ENCODE results near the gene A1CF. TPM values are rescaled to one million over a fixed set of nuclear protein-coding genes. Genes with fewer than 3 reads are reported as not detected.
"Not testable (repeated sequence)": the region's sequence is repeated elsewhere in the genome, so short reads cannot be mapped to it uniquely, and the experiment has no call there.

Gene A1CF
- total and polyA plus RNA-seq, 2 experiments from 2014 or later = not detected

GRCh38 chr10:50892467-50892866 is 7.0 kb upstream of the A1CF start:
- Histone ChIP-seq H4K20me1 (ENCODE audit: insufficient read depth) (no peaks in the 10 kb centered on the region), H3K4me1 (ENCODE audit: insufficient read depth) (no peaks in the 10 kb centered on the region), H3K9me2 (ENCODE audit: insufficient read depth) (no peaks in the 10 kb centered on the region), H3F3A (ENCODE audit: insufficient read depth) (no peaks in the 10 kb centered on the region), H3K4me3 (no peak overlapping the region), H3K4me2 (ENCODE audit: unreplicated experiment) (no peak overlapping the region), H3K9me3 (ENCODE audit: low read depth) (no peaks in the 10 kb centered on the region), H3K27ac (no peak overlapping the region), H3K27me3 (replicated peaks; ENCODE audit: insufficient read depth) (peaks cover 14% of the 10 kb centered on the region; the same call in 1 of the 2 replicates), H2AFZ (no peak overlapping the region), H3K36me3 (ENCODE audit: low read depth) (no peaks in the 10 kb centered on the region), H3K9ac (no peak overlapping the region), H3K79me2 (ENCODE audit: insufficient read depth) (no peaks in the 10 kb centered on the region)
- in situ Hi-C loops (cut with MboI) = no loop called here
- 70 to 71% methylated on average over 2 of the region's 2 CpGs for WGBS, 2 experiments (ENCODE audit: low coverage in 1 of 2, low lambda C conversion rate in 2 of 2, missing lambda C conversion rate in 2 of 2)
- no peak for TF ChIP-seq EZH2phosphoT487 (IDR thresholded peaks at IDR 0.05; ENCODE audit: insufficient read depth, low read depth)
- TF ChIP-seq EZH2 (IDR thresholded peaks at IDR 0.05; ENCODE audit: insufficient read depth, poor library complexity, severe bottlenecking) = no peak
- DNase-seq = no peak

- Histone ChIP-seq H4K20me1 (ENCODE audit: insufficient read depth) (no peaks in the 10 kb centered on the region), H3K27ac (no peak overlapping the region), H3K79me2 (ENCODE audit: insufficient read depth) (no peaks in the 10 kb centered on the region), H3K27me3 (replicated peaks; ENCODE audit: insufficient read depth) (peaks cover 20% of the 10 kb centered on the region), H3K4me1 (ENCODE audit: insufficient read depth) (no peaks in the 10 kb centered on the region), H3K4me2 (ENCODE audit: unreplicated experiment) (no peak overlapping the region), H3K9me3 (ENCODE audit: low read depth) (no peaks in the 10 kb centered on the region), H3K4me3 (no peak overlapping the region), H3F3A (ENCODE audit: insufficient read depth) (no peaks in the 10 kb centered on the region), H3K36me3 (ENCODE audit: low read depth) (no peaks in the 10 kb centered on the region), H2AFZ (no peak overlapping the region), H3K9ac (no peak overlapping the region), H3K9me2 (ENCODE audit: insufficient read depth) (no peaks in the 10 kb centered on the region)
- 24 to 28% methylated on average over 3 of the region's 3 CpGs for WGBS, 2 experiments (ENCODE audit: low coverage in 1 of 2, low lambda C conversion rate in 2 of 2, missing lambda C conversion rate in 2 of 2)
- TF ChIP-seq EZH2phosphoT487 (IDR thresholded peaks at IDR 0.05; ENCODE audit: insufficient read depth, low read depth) (no peak), EZH2 (IDR thresholded peaks at IDR 0.05; ENCODE audit: insufficient read depth, poor library complexity, severe bottlenecking) (no peak)
- in situ Hi-C loops (cut with MboI) = no loop called here
- no peak for DNase-seq
Observed at GRCh38 chr10:50884302-50884701, 1.1 kb downstream of the A1CF start.

- Histone ChIP-seq H3K79me2 (ENCODE audit: insufficient read depth) (no peaks in the 10 kb centered on the region), H3K4me3 (no peak overlapping the region), H3K9me2 (ENCODE audit: insufficient read depth) (no peaks in the 10 kb centered on the region), H4K20me1 (ENCODE audit: insufficient read depth) (no peaks in the 10 kb centered on the region), H3K36me3 (ENCODE audit: low read depth) (no peaks in the 10 kb centered on the region), H2AFZ (no peak overlapping the region), H3K9me3 (ENCODE audit: low read depth) (no peaks in the 10 kb centered on the region), H3F3A (ENCODE audit: insufficient read depth) (no peaks in the 10 kb centered on the region), H3K27ac (no peak overlapping the region), H3K9ac (no peak overlapping the region), H3K4me1 (ENCODE audit: insufficient read depth) (no peaks in the 10 kb centered on the region), H3K4me2 (ENCODE audit: unreplicated experiment) (no peak overlapping the region), H3K27me3 (replicated peaks; ENCODE audit: insufficient read depth) (peaks cover 20% of the 10 kb centered on the region)
- WGBS, 2 experiments (ENCODE audit: low coverage in 1 of 2, low lambda C conversion rate in 2 of 2, missing lambda C conversion rate in 2 of 2) = 80 to 81% methylated on average over 5 of the region's 5 CpGs
- DNase-seq = no peak
- TF ChIP-seq EZH2phosphoT487 (IDR thresholded peaks at IDR 0.05; ENCODE audit: insufficient read depth, low read depth) (no peak), EZH2 (IDR thresholded peaks at IDR 0.05; ENCODE audit: insufficient read depth, poor library complexity, severe bottlenecking) (no peak)
- in situ Hi-C loops (cut with MboI) = no loop called here
Observed at GRCh38 chr10:50883629-50884028, 1.8 kb downstream of the A1CF start.

GRCh38 chr10:50882540-50882983 is 2.9 kb downstream of the A1CF start:
- in situ Hi-C loops (cut with MboI) = no loop called here
- Histone ChIP-seq H3K4me3 (no peak overlapping the region), H3K4me1 (ENCODE audit: insufficient read depth) (no peaks in the 10 kb centered on the region), H3K36me3 (ENCODE audit: low read depth) (no peaks in the 10 kb centered on the region), H3K9me2 (ENCODE audit: insufficient read depth) (no peaks in the 10 kb centered on the region), H4K20me1 (ENCODE audit: insufficient read depth) (no peaks in the 10 kb centered on the region), H2AFZ (no peak overlapping the region), H3F3A (ENCODE audit: insufficient read depth) (no peaks in the 10 kb centered on the region), H3K27ac (no peak overlapping the region), H3K27me3 (replicated peaks; ENCODE audit: insufficient read depth) (peaks cover 20% of the 10 kb centered on the region), H3K4me2 (ENCODE audit: unreplicated experiment) (no peak overlapping the region), H3K9ac (no peak overlapping the region), H3K79me2 (ENCODE audit: insufficient read depth) (no peaks in the 10 kb centered on the region), H3K9me3 (ENCODE audit: low read depth) (no peaks in the 10 kb centered on the region)
- peak; percentile 29 for DNase-seq
- 11 to 13% methylated on average over 2 of the region's 2 CpGs for WGBS, 2 experiments (ENCODE audit: low coverage in 1 of 2, low lambda C conversion rate in 2 of 2, missing lambda C conversion rate in 2 of 2)
- TF ChIP-seq EZH2phosphoT487 (IDR thresholded peaks at IDR 0.05; ENCODE audit: insufficient read depth, low read depth) (no peak), EZH2 (IDR thresholded peaks at IDR 0.05; ENCODE audit: insufficient read depth, poor library complexity, severe bottlenecking) (no peak)

- H3F3A ChIP-seq (ENCODE audit: insufficient read depth); in situ Hi-C loops (cut with MboI); H3K36me3 ChIP-seq (ENCODE audit: low read depth); H3K9me3 ChIP-seq (ENCODE audit: low read depth); H3K4me2 ChIP-seq (ENCODE audit: unreplicated experiment); H3K27ac ChIP-seq; H3K9ac ChIP-seq; DNase-seq; H2AFZ ChIP-seq; H3K4me1 ChIP-seq (ENCODE audit: insufficient read depth); H3K9me2 ChIP-seq (ENCODE audit: insufficient read depth); H3K4me3 ChIP-seq; H4K20me1 ChIP-seq (ENCODE audit: insufficient read depth); H3K79me2 ChIP-seq (ENCODE audit: insufficient read depth): not testable (repeated sequence)
- peaks cover 20% of the 10 kb centered on the region for H3K27me3 ChIP-seq (replicated peaks; ENCODE audit: insufficient read depth)
- WGBS, 2 experiments (ENCODE audit: low coverage in 1 of 2, low lambda C conversion rate in 2 of 2, missing lambda C conversion rate in 2 of 2) = 76 to 78% methylated on average over 10 of the region's 10 CpGs
Observed at GRCh38 chr10:50881046-50881445, 4.4 kb downstream of the A1CF start.

All from GM23248 (cell line).